Loucy (cell line): Measurements from ENCODE around the gene LRRC17.

Source experiments
- EZH2phosphoT487 ChIP-seq: fragments of 200-600 bp; IDR thresholded peaks from 2 replicates; pipeline ENCODE4 v1.6.1; 2018; ENCODE audit warnings: antibody characterized with exemption, mild to moderate bottlenecking, moderate library complexity, borderline replicate concordance
- TF ChIP-seq, protein P1 (sequence below): fragments of 200-600 bp; sonication (generic); conservative IDR thresholded peaks from 2 replicates; pipeline ENCODE4 v1.5.1; 2014; ENCODE audit warnings: mild to moderate bottlenecking, antibody characterized with exemption, low read length

DNA sequence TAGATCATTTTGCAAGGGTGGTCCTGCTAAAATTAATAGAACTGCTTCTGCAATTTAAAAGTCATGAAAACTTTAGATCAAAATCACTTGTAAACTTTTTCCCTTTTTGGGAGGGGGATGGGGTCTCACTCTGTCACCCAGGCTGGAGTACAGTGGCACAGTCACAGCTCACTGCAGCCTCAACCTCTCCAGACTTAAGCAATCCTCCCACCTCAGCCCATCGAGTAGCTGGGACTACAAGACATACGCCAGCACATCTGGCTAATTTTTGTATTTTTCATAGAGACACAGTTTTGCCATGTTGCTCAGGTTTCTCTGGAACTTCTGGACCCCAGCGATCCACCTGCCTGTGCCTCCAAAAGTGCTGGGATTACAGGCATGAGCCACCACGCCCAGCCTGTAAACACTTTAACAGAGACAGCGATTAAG is 79.7 kb downstream of the LRRC17 start:
- TF ChIP-seq, protein P1, sequence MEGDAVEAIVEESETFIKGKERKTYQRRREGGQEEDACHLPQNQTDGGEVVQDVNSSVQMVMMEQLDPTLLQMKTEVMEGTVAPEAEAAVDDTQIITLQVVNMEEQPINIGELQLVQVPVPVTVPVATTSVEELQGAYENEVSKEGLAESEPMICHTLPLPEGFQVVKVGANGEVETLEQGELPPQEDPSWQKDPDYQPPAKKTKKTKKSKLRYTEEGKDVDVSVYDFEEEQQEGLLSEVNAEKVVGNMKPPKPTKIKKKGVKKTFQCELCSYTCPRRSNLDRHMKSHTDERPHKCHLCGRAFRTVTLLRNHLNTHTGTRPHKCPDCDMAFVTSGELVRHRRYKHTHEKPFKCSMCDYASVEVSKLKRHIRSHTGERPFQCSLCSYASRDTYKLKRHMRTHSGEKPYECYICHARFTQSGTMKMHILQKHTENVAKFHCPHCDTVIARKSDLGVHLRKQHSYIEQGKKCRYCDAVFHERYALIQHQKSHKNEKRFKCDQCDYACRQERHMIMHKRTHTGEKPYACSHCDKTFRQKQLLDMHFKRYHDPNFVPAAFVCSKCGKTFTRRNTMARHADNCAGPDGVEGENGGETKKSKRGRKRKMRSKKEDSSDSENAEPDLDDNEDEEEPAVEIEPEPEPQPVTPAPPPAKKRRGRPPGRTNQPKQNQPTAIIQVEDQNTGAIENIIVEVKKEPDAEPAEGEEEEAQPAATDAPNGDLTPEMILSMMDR, result no peak
- TF ChIP-seq EZH2phosphoT487, result no peak
